Articular chondrocyte of knee joint (primary cell): ENCODE data around the gene CUTA. TPM values are rescaled to one million over a fixed set of nuclear protein-coding genes. Genes with fewer than 3 reads are reported as not detected.

ENCODE experiments used
- small RNA-seq: library from RNA; depleted of rRNA; stranded (forward); fragments of <200 nt; gene quantifications from one replicate; pipeline ENCODE3, GENCODE V24; 2012
- total RNA-seq: library from RNA; depleted of rRNA; stranded (reverse); fragments of >200 nt; gene quantifications from 2 replicates; pipeline ENCODE4 v1.2.3, GENCODE V29; 2012

Gene CUTA
- 88.9 and 103 TPM in 2 replicates for total RNA-seq

GRCh38 chr6:33417903-33418689 lies at the start of gene CUTA:
Gene CUTA, minus strand, starts transcription at chr6:33418107. Its CDS starts 107 bp downstream, at chr6:33418000.

GRCh38 chr6:33454009-33454946 lies 36.4 kb upstream of the CUTA start, which contains the start of gene ZBTB9:
Gene ZBTB9, plus strand, starts transcription at chr6:33454576. Its CDS starts 525 bp downstream, at chr6:33455101.

GRCh38 chr6:33419580-33420490 lies 1.9 kb upstream of the CUTA start, which contains the start of gene SYNGAP1:
Gene SYNGAP1, plus strand, starts transcription at chr6:33420065. Its CDS starts 200 bp downstream, at chr6:33420265.

GRCh38 chr6:33410711-33411631 lies 6.9 kb downstream of the CUTA start, which contains the start of gene PHF1:
Gene PHF1, plus strand, starts transcription at chr6:33411014. Its CDS starts 1,250 bp downstream, at chr6:33412264.

GRCh38 chr6:33391278-33391921 lies 26.5 kb downstream of the CUTA start, which contains the start of gene KIFC1:
Gene KIFC1, plus strand, starts transcription at chr6:33391823. Its CDS starts 163 bp downstream, at chr6:33391986.

Small RNAs within 50 kb of the gene (small RNA-seq; reads per million reads assigned to genes)
- gene RPL35AP4 (not detected), gene ZBTB9 (not detected)

Other genes starting within 250 kb of the CUTA start
- 0.26 and 0.65 TPM in 2 replicates for gene COL11A2, start 225.6 kb downstream of the CUTA start, total RNA-seq
- gene RXRB, start 217.4 kb downstream of the CUTA start, total RNA-seq = 18.2 and 22.6 TPM in 2 replicates
- 84.9 and 96.4 TPM in 2 replicates for gene SLC39A7, start 217.2 kb downstream of the CUTA start, total RNA-seq
- 3.2 and 3.3 TPM in 2 replicates for gene HSD17B8, start 213.5 kb downstream of the CUTA start, total RNA-seq
- 23.9 and 25.7 TPM in 2 replicates for gene RING1, start 209.6 kb downstream of the CUTA start, total RNA-seq
- gene VPS52, start 146.2 kb downstream of the CUTA start, total RNA-seq = 42.2 and 44.6 TPM in 2 replicates
- gene RPS18, start 146.0 kb downstream of the CUTA start, total RNA-seq = 2,534 and 3,321 TPM in 2 replicates
- 7.6 and 8.2 TPM in 2 replicates for gene B3GALT4, start 141.0 kb downstream of the CUTA start, total RNA-seq
- 60.0 and 62.0 TPM in 2 replicates for gene WDR46, start 128.9 kb downstream of the CUTA start, total RNA-seq
- 16.6 and 26.2 TPM in 2 replicates for gene PFDN6, start 128.5 kb downstream of the CUTA start, total RNA-seq
- 19.7 and 20.3 TPM in 2 replicates for gene RGL2, start 119.2 kb downstream of the CUTA start, total RNA-seq
- 81.8 and 85.3 TPM in 2 replicates for gene TAPBP, start 104.0 kb downstream of the CUTA start, total RNA-seq
- 11.1 and 11.9 TPM in 2 replicates for gene ZBTB22, start 100.4 kb downstream of the CUTA start, total RNA-seq
- 22.9 and 36.4 TPM in 2 replicates for gene DAXX, start 95.1 kb downstream of the CUTA start, total RNA-seq
- 10.5 and 15.9 TPM in 2 replicates for gene KIFC1, start 26.3 kb downstream of the CUTA start, total RNA-seq
- gene PHF1, start 7.1 kb downstream of the CUTA start, total RNA-seq = 19.7 and 22.9 TPM in 2 replicates
- 6.3 and 6.4 TPM in 2 replicates for gene SYNGAP1, start 2.0 kb upstream of the CUTA start, total RNA-seq
- 3.3 and 5.0 TPM in 2 replicates for gene ZBTB9, start 36.5 kb upstream of the CUTA start, total RNA-seq
- 11.5 and 12.7 TPM in 2 replicates for gene BAK1, start 162.2 kb upstream of the CUTA start, total RNA-seq
- 68.0 and 88.5 TPM in 2 replicates for gene ITPR3, start 203.2 kb upstream of the CUTA start, total RNA-seq